DND-41 (cell line): ENCODE data around the gene SLCO4A1.
A peak's percentile ranks its signal among the peaks of the same experiment; 100 is the strongest.

Experiments used
- ATAC-seq: fragments of 200-7000 bp; cut with Tn5 transposase; 3 replicates; pipeline ENCODE4 v1.9.1; 2021; ENCODE audit warnings: low read depth; ENCODE audit not compliant: insufficient read depth
- DNase-seq: peaks from one replicate; pipeline ENCODE4 v3.0.0-alpha.2; 2020
- H2AFZ ChIP-seq: 2 replicates; pipeline ENCODE4 v1.6.0; 2012; ENCODE audit warnings: low read depth, low read length
- H3K27ac ChIP-seq: 2 replicates; pipeline ENCODE4 v1.5.1; 2012; ENCODE audit warnings: low read length, inconsistent platforms
- H3K27me3 ChIP-seq: fragments of 200-600 bp; sonication (generic); 2 replicates; pipeline ENCODE4 v1.6.0; 2012; ENCODE audit warnings: low read length, mild to moderate bottlenecking, inconsistent platforms; ENCODE audit not compliant: insufficient read depth, poor library complexity
- H3K36me3 ChIP-seq: 2 replicates; pipeline ENCODE4 v1.5.1; 2012; ENCODE audit warnings: low read length, inconsistent platforms; ENCODE audit not compliant: insufficient read depth
- H3K4me1 ChIP-seq: 2 replicates; pipeline ENCODE4 v1.5.1; 2012; ENCODE audit warnings: mild to moderate bottlenecking, low read length; ENCODE audit not compliant: insufficient read depth
- H3K4me2 ChIP-seq: 2 replicates; pipeline ENCODE4 v1.6.0; 2012; ENCODE audit warnings: mild to moderate bottlenecking, moderate library complexity, low read length, inconsistent platforms; ENCODE audit not compliant: insufficient read depth
- H3K4me3 ChIP-seq, 2 experiments: fragments of 200-600 bp in 1 of 2; shearing (Covaris generic) in 1 of 2; 2 replicates each; pipeline ENCODE4 v1.5.1; 2012 to 2016; ENCODE audit warnings: inconsistent platforms in 2 of 2, low read length in 2 of 2, mild to moderate bottlenecking in 2 of 2, low read depth in 1 of 2, moderate library complexity in 1 of 2
- H3K79me2 ChIP-seq: 2 replicates; pipeline ENCODE4 v1.6.0; 2012; ENCODE audit warnings: low read length, inconsistent platforms; ENCODE audit not compliant: insufficient read depth
- H3K9ac ChIP-seq: 2 replicates; pipeline ENCODE4 v1.6.0; 2012; ENCODE audit warnings: low read depth, mild to moderate bottlenecking, inconsistent platforms, low read length, moderate library complexity
- H3K9me3 ChIP-seq: 2 replicates; pipeline ENCODE4 v1.5.1; 2012; ENCODE audit warnings: low read length, moderate library complexity, mild to moderate bottlenecking, inconsistent platforms; ENCODE audit not compliant: insufficient read depth, severe bottlenecking
- H4K20me1 ChIP-seq: 2 replicates; pipeline ENCODE4 v1.6.0; 2012; ENCODE audit warnings: low read length; ENCODE audit not compliant: insufficient read depth
- CTCF ChIP-seq: IDR thresholded peaks from 2 replicates; pipeline ENCODE4 v1.5.1; 2012; ENCODE audit warnings: borderline replicate concordance, low read length, moderate library complexity, mild to moderate bottlenecking; ENCODE audit not compliant: poor library complexity, severe bottlenecking; ENCODE audit errors: extremely low read depth
- EZH2 ChIP-seq: IDR thresholded peaks from 3 replicates; pipeline ENCODE4 v1.6.1; 2012; ENCODE audit warnings: borderline replicate concordance, low read depth, mild to moderate bottlenecking, moderate library complexity, low read length, inconsistent platforms; ENCODE audit not compliant: severe bottlenecking

SLCO4A1 gene

GRCh38 chr20:62643521-62644043 is 1.3 kb downstream of the SLCO4A1 start:
- Histone ChIP-seq H2AFZ (peak overlapping the region; percentile 80; the same call in 1 of the 2 replicates), H3K79me2 (peaks cover 62% of the 10 kb centered on the region), H3K4me1 (peaks cover 28% of the 10 kb centered on the region), H4K20me1 (peaks cover 57% of the 10 kb centered on the region), H3K27me3 (peaks cover 17% of the 10 kb centered on the region), H3K27ac (no peak overlapping the region), H3K4me2 (peak overlapping the region; percentile 98), H3K4me3 (peak overlapping the region; percentile 77 to 86; a peak in 3 of 4 replicates), H3K9ac (peak overlapping the region; percentile 77), H3K36me3 (peaks cover 7% of the 10 kb centered on the region; the same call in 1 of the 2 replicates), H3K9me3 (no peaks in the 10 kb centered on the region)
- DNase-seq (no peak), ATAC-seq (no peak)
- TF ChIP-seq EZH2 (no peak), CTCF (no peak)

GRCh38 chr20:62644044-62644795 is 1.9 kb downstream of the SLCO4A1 start:
- DNase-seq (no peak), ATAC-seq (no peak)
- TF ChIP-seq CTCF (no peak), EZH2 (no peak)
- peaks cover 28% of the 10 kb centered on the region for H3K4me1 ChIP-seq
- H3K9ac ChIP-seq, result peak overlapping the region; percentile 77; the same call in 1 of the 2 replicates
- peaks cover 63% of the 10 kb centered on the region for H4K20me1 ChIP-seq
- peak overlapping the region; percentile 98 for H3K4me2 ChIP-seq
- H3K9me3 ChIP-seq, result no peaks in the 10 kb centered on the region
- H3K27ac ChIP-seq, result no peak overlapping the region
- peaks cover 12% of the 10 kb centered on the region for H3K27me3 ChIP-seq
- no peak overlapping the region for H2AFZ ChIP-seq
- peaks cover 11% of the 10 kb centered on the region for H3K36me3 ChIP-seq
- H3K4me3 ChIP-seq, result no peak overlapping the region
- peaks cover 69% of the 10 kb centered on the region for H3K79me2 ChIP-seq

GRCh38 chr20:62644802-62645496 is 2.6 kb downstream of the SLCO4A1 start:
- no peaks in the 10 kb centered on the region for H3K9me3 ChIP-seq
- no peak overlapping the region for H3K27ac ChIP-seq
- no peak overlapping the region for H3K9ac ChIP-seq
- H3K79me2 ChIP-seq, result peaks cover 74% of the 10 kb centered on the region
- peaks cover 12% of the 10 kb centered on the region for H3K27me3 ChIP-seq
- peaks cover 71% of the 10 kb centered on the region for H4K20me1 ChIP-seq
- H3K4me3 ChIP-seq, result no peak overlapping the region
- H3K4me1 ChIP-seq, result peaks cover 28% of the 10 kb centered on the region
- ATAC-seq (no peak), DNase-seq (no peak)
- H2AFZ ChIP-seq, result no peak overlapping the region
- H3K36me3 ChIP-seq, result peaks cover 15% of the 10 kb centered on the region
- TF ChIP-seq CTCF (no peak), EZH2 (no peak)
- peak overlapping the region; percentile 24 for H3K4me2 ChIP-seq
